GM12874 (cell line): ENCODE data around the gene FKBP15.

Experiments used
- CTCF ChIP-seq: IDR thresholded peaks from 2 replicates; pipeline ENCODE4 v1.5.1; 2011; ENCODE audit warnings: low read depth, mild to moderate bottlenecking, control low read depth, low read length, moderate library complexity; ENCODE audit not compliant: insufficient read depth

The FKBP15 gene

GRCh38 chr9:113125386-113126035 lies 95.6 kb downstream of the FKBP15 start:
- no peak for TF ChIP-seq CTCF
